ENCODE results near the gene ANTXR1. TPM values are rescaled to one million over a fixed set of nuclear protein-coding genes. Genes with fewer than 3 reads are reported as not detected.

ANTXR1 gene
- total RNA-seq, 1 experiment from 2014 or later: 25.7 TPM

DNA sequence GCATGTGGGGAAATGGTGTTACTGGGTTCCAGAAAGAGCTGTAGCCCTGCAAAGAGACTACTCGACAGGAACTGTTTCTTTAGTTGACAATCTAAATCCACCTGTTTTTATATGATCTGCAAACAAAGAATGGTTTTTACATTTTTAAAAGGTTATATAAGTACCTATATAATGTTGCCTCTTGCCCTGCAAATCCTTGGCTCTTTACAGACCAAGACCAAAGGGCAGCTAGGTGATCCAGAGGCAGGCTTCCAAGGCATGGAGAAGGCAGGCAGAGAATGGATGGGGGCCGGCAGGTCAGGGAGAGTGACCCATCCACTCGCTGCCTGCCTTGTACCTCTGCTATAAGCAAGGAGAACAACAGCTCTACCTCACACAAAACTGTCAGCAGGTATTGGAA, 173.6 kb downstream of the ANTXR1 start:
- no peak overlapping the region for H3K9ac ChIP-seq (ENCODE audit: low read length)
- H3K27ac ChIP-seq (ENCODE audit: low read depth, low read length): no peak overlapping the region
- no peaks in the 10 kb centered on the region for H3K79me2 ChIP-seq (ENCODE audit: insufficient read depth, low read length)
- H2AFZ ChIP-seq (ENCODE audit: low read depth, low read length, poor library complexity, severe bottlenecking): no peak overlapping the region
- H3K27me3 ChIP-seq (ENCODE audit: insufficient read depth, low read length): no peaks in the 10 kb centered on the region
- no peak overlapping the region for H3K4me3 ChIP-seq (replicated peaks in 1 of 2; ENCODE audit: low read depth in 1 of 2, low read length in 2 of 2)
- H3K36me3 ChIP-seq (ENCODE audit: control insufficient read depth in 1 of 2, insufficient read depth in 2 of 2, low read length in 2 of 2): peaks cover 0 to 4% of the 10 kb centered on the region in 2 experiments; a peak in 1 of 4 replicates
- DNase-seq (ENCODE audit: low read depth, low spot score) (no peak), ATAC-seq (no peak)
- no TSS peak for BruUV-seq (replicated peaks)
- ChIA-PET CTCF (no interaction called here), RAD21 (ENCODE audit: low non-redundant PET in 1 of 2, low total read pairs in 2 of 2, uncharacterized antibody in 2 of 2, unreplicated experiment in 2 of 2) (no interaction called here), POLR2A (no interaction called here)
- TF ChIP-seq, protein P1, sequence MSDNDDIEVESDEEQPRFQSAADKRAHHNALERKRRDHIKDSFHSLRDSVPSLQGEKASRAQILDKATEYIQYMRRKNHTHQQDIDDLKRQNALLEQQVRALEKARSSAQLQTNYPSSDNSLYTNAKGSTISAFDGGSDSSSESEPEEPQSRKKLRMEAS (IDR thresholded peaks at IDR 0.05): no peak
- TF ChIP-seq TCF7L2 (IDR thresholded peaks at IDR 0.05; ENCODE audit: borderline replicate concordance, extremely low read depth, insufficient read depth, insufficient read length) (no peak), RAD21 (IDR thresholded peaks at IDR 0.05; ENCODE audit: low read depth) (no peak), POLR2AphosphoS5 (IDR thresholded peaks at IDR 0.05; ENCODE audit: low read depth, low read length) (no peak), ZNF274 (IDR thresholded peaks at IDR 0.05; ENCODE audit: low read depth, low read length) (no peak), YY1 (IDR thresholded peaks at IDR 0.05; ENCODE audit: extremely low read depth, insufficient replicate concordance, low read depth, low read length) (no peak), CBX3 (IDR thresholded peaks at IDR 0.05; ENCODE audit: low read depth) (no peak), SRF (IDR thresholded peaks at IDR 0.05; ENCODE audit: low read depth) (no peak), EZH2 (IDR thresholded peaks at IDR 0.05) (no peak), ZFX (IDR thresholded peaks at IDR 0.05) (no peak), ELF1 (IDR thresholded peaks at IDR 0.05; ENCODE audit: borderline replicate concordance, low read depth) (no peak), JUND (IDR thresholded peaks at IDR 0.05) (no peak), ZBTB33 (IDR thresholded peaks at IDR 0.05; ENCODE audit: extremely low read depth, insufficient replicate concordance, low read length) (no peak)
- TF ChIP-seq, protein P2, sequence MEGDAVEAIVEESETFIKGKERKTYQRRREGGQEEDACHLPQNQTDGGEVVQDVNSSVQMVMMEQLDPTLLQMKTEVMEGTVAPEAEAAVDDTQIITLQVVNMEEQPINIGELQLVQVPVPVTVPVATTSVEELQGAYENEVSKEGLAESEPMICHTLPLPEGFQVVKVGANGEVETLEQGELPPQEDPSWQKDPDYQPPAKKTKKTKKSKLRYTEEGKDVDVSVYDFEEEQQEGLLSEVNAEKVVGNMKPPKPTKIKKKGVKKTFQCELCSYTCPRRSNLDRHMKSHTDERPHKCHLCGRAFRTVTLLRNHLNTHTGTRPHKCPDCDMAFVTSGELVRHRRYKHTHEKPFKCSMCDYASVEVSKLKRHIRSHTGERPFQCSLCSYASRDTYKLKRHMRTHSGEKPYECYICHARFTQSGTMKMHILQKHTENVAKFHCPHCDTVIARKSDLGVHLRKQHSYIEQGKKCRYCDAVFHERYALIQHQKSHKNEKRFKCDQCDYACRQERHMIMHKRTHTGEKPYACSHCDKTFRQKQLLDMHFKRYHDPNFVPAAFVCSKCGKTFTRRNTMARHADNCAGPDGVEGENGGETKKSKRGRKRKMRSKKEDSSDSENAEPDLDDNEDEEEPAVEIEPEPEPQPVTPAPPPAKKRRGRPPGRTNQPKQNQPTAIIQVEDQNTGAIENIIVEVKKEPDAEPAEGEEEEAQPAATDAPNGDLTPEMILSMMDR (IDR thresholded peaks at IDR 0.05 in 2 of 3, conservative IDR thresholded peaks at IDR 0.05 in 1 of 3; ENCODE audit: borderline replicate concordance in 1 of 3, insufficient read depth in 1 of 3, low read depth in 2 of 3, low read length in 2 of 3): no peak
- H3K9me2 ChIP-seq (ENCODE audit: insufficient read depth): no peaks in the 10 kb centered on the region
- no peaks in the 10 kb centered on the region for H4K20me1 ChIP-seq (ENCODE audit: insufficient read depth)
- intact Hi-C loops (cut with micrococcal nuclease): no loop called here
- H3K9me3 ChIP-seq (ENCODE audit: control insufficient read depth in 1 of 2, insufficient read depth in 1 of 2, low read depth in 1 of 2, low read length in 2 of 2): no peaks in the 10 kb centered on the region
- H3K4me1 ChIP-seq (ENCODE audit: control insufficient read depth in 1 of 2, insufficient read depth in 2 of 2, low read length in 2 of 2): no peaks in the 10 kb centered on the region
- H3K4me2 ChIP-seq (ENCODE audit: low read length): no peak overlapping the region

All from HCT116 (cell line).